Measurements from ENCODE around the gene SCP2.

SCP2 gene

GRCh38 chr1:52938183-52938451 is 11.0 kb downstream of the SCP2 start:
- no peak for TF ChIP-seq POLR2AphosphoS5 (IDR thresholded peaks at IDR 0.05; ENCODE audit: low read depth, low read length)
- no peak for TF ChIP-seq REST (IDR thresholded peaks at IDR 0.05; ENCODE audit: insufficient read depth in 1 of 2, low read depth in 2 of 2, low read length in 2 of 2)
- no peak for TF ChIP-seq TAF1 (IDR thresholded peaks at IDR 0.05; ENCODE audit: borderline replicate concordance, insufficient read depth, low read length)
- TF ChIP-seq FOXP2 (optimal IDR thresholded peaks at IDR 0.05; ENCODE audit: borderline replicate concordance, extremely low read depth, extremely low read length, insufficient read depth) = no peak
- no peak for TF ChIP-seq SIN3A (IDR thresholded peaks at IDR 0.05; ENCODE audit: borderline replicate concordance, insufficient read depth, low read length)

DNA sequence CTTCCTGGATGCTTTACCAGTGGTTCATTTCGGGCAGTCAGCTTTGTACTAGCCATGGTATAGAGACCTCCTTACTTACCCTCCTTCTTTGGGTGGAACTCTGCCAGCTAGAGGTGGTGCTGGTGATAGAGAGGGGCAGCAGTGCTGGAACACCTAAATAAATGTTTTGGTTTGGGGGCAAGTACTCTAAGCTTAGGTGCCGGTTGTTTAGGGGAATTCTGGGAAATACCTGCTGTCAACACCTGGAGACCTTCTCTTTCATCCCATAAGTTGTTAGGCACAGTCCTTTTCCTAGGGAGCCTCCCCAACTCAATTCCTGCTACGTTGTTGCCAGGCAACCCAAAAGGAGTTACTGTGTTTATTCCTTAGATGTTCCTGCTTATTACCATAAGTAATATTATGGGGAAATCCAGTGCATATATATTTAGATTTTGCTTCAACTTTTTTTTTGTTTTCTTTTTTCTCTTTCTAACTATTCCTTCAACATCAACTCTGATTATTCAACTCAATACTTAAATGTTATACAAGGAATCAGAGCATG is 16.9 kb downstream of the SCP2 start:
- TF ChIP-seq SIN3A (IDR thresholded peaks at IDR 0.05; ENCODE audit: borderline replicate concordance, insufficient read depth, low read length) = no peak
- TF ChIP-seq FOXP2 (optimal IDR thresholded peaks at IDR 0.05; ENCODE audit: borderline replicate concordance, extremely low read depth, extremely low read length, insufficient read depth) = no peak
- no peak for TF ChIP-seq POLR2AphosphoS5 (IDR thresholded peaks at IDR 0.05; ENCODE audit: low read depth, low read length)

GRCh38 chr1:52944566-52944965 is 17.5 kb downstream of the SCP2 start:
- no peak for TF ChIP-seq SIN3A (IDR thresholded peaks at IDR 0.05; ENCODE audit: borderline replicate concordance, insufficient read depth, low read length)
- no peak for TF ChIP-seq FOXP2 (optimal IDR thresholded peaks at IDR 0.05; ENCODE audit: borderline replicate concordance, extremely low read depth, extremely low read length, insufficient read depth)
- TF ChIP-seq REST (IDR thresholded peaks at IDR 0.05; ENCODE audit: insufficient read depth in 1 of 2, low read depth in 2 of 2, low read length in 2 of 2) = no peak
- TF ChIP-seq TAF1 (IDR thresholded peaks at IDR 0.05; ENCODE audit: borderline replicate concordance, insufficient read depth, low read length) = no peak
- no peak for TF ChIP-seq POLR2AphosphoS5 (IDR thresholded peaks at IDR 0.05; ENCODE audit: low read depth, low read length)

GRCh38 chr1:52947490-52947889 is 20.4 kb downstream of the SCP2 start:
- TF ChIP-seq POLR2AphosphoS5 (IDR thresholded peaks at IDR 0.05; ENCODE audit: low read depth, low read length) (no peak), SIN3A (IDR thresholded peaks at IDR 0.05; ENCODE audit: borderline replicate concordance, insufficient read depth, low read length) (no peak), FOXP2 (optimal IDR thresholded peaks at IDR 0.05; ENCODE audit: borderline replicate concordance, extremely low read depth, extremely low read length, insufficient read depth) (no peak), REST (IDR thresholded peaks at IDR 0.05; ENCODE audit: insufficient read depth in 1 of 2, low read depth in 2 of 2, low read length in 2 of 2) (no peak), TAF1 (IDR thresholded peaks at IDR 0.05; ENCODE audit: borderline replicate concordance, insufficient read depth, low read length) (no peak)

DNA sequence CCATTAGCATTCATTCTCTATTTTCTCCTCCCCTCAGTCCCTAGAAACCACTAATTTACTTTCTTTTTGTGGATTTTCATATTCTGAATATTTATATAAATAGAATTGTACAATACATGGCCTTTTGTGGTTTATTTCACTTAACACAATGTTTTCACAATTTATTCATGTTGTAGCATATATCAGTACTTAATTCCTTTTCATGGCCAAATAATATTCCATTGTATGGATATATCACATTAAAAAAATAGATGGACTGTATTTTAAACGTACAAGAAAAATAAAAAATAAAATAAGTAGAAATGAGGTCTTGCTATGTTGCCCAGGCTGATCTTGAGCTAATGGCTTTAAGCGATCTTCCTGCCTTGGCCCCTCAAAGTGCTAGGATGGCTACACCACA is 25.0 kb downstream of the SCP2 start:
- TF ChIP-seq SIN3A (IDR thresholded peaks at IDR 0.05; ENCODE audit: borderline replicate concordance, insufficient read depth, low read length) = no peak
- no peak for TF ChIP-seq FOXP2 (optimal IDR thresholded peaks at IDR 0.05; ENCODE audit: borderline replicate concordance, extremely low read depth, extremely low read length, insufficient read depth)
- no peak for TF ChIP-seq TAF1 (IDR thresholded peaks at IDR 0.05; ENCODE audit: borderline replicate concordance, insufficient read depth, low read length)
- TF ChIP-seq POLR2AphosphoS5 (IDR thresholded peaks at IDR 0.05; ENCODE audit: low read depth, low read length) = no peak
- TF ChIP-seq REST (IDR thresholded peaks at IDR 0.05; ENCODE audit: insufficient read depth in 1 of 2, low read depth in 2 of 2, low read length in 2 of 2) = no peak
